CD4-positive, CD25-positive, alpha-beta regulatory T cell (primary cell): Measurements from ENCODE around the gene ANKRD6. TPM values are rescaled to one million over a fixed set of nuclear protein-coding genes. Genes with fewer than 3 reads are reported as not detected.

ENCODE experiments used
- ATAC-seq, 2 donors: fragments of 150-1000 bp; cut with Tn5 transposase; one replicate each; pipeline ENCODE4 v1.10.0; 2021; ENCODE audit warnings: low read depth in 2 of 2, moderate number of reproducible peaks in 2 of 2, moderate library complexity in 1 of 2
- DNase-seq, 3 donors: peaks; one replicate each; pipeline versions ENCODE4 v3.0.0 to v3.0.0-alpha.2; 2012 to 2022; ENCODE audit warnings: mixed read lengths in 1 of 3
- H3K27ac ChIP-seq: one replicate; pipeline ENCODE4 v1.7.0; 2013; ENCODE audit warnings: mild to moderate bottlenecking, low read length; ENCODE audit not compliant: insufficient read depth, poor library complexity, severe bottlenecking
- H3K27me3 ChIP-seq: one replicate; pipeline ENCODE4 v1.7.0; 2013; ENCODE audit warnings: low read length; ENCODE audit not compliant: control insufficient read depth, insufficient read depth
- H3K36me3 ChIP-seq: one replicate; pipeline ENCODE4 v1.7.0; 2013; ENCODE audit warnings: mild to moderate bottlenecking, low read length, moderate library complexity; ENCODE audit not compliant: control insufficient read depth, insufficient read depth
- H3K4me1 ChIP-seq: 2 replicates; pipeline ENCODE4 v1.7.0; 2013; ENCODE audit warnings: mild to moderate bottlenecking, low read length; ENCODE audit not compliant: insufficient read depth, control insufficient read depth, poor library complexity, severe bottlenecking
- H3K4me3 ChIP-seq: one replicate; pipeline ENCODE4 v1.7.0; 2013; ENCODE audit warnings: low read depth, mild to moderate bottlenecking, low read length, moderate library complexity
- H3K9me3 ChIP-seq, 2 experiments: 1 replicate in 1 of 2; 2 replicates in 1 of 2; pipeline ENCODE4 v1.7.0; 2013; ENCODE audit warnings: low read length in 2 of 2, mild to moderate bottlenecking in 1 of 2, moderate library complexity in 1 of 2; ENCODE audit not compliant: control insufficient read depth in 2 of 2
- H3K27ac Mint-ChIP-seq, 3 donors: one replicate each; pipeline ENCODE4 v1.8.0; 2020 to 2022; ENCODE audit warnings: mild to moderate bottlenecking in 3 of 3, mixed read lengths in 3 of 3, moderate library complexity in 2 of 3
- H3K27me3 Mint-ChIP-seq: one replicate; pipeline ENCODE4 v1.8.0; 2022; ENCODE audit warnings: mild to moderate bottlenecking, mixed read lengths
- H3K36me3 Mint-ChIP-seq: one replicate; pipeline ENCODE4 v1.8.0; 2020; ENCODE audit warnings: mixed read lengths
- H3K4me1 Mint-ChIP-seq, 4 donors: one replicate each; pipeline ENCODE4 v1.8.0; 2020 to 2022; ENCODE audit warnings: mixed read lengths in 4 of 4, mild to moderate bottlenecking in 1 of 4
- H3K4me3 Mint-ChIP-seq, 4 donors: one replicate each; pipeline ENCODE4 v1.8.0; 2020 to 2022; ENCODE audit warnings: mild to moderate bottlenecking in 4 of 4, mixed read lengths in 4 of 4, moderate library complexity in 3 of 4
- H3K9me3 Mint-ChIP-seq, 7 donors: one replicate each; pipeline ENCODE4 v1.8.0; 2020 to 2022; ENCODE audit warnings: mixed read lengths in 7 of 7, mild to moderate bottlenecking in 3 of 7, moderate library complexity in 2 of 7
- polyA plus RNA-seq, 4 donors: library from polyadenylated mRNA; unstranded; fragments of 300-500 nt; fragmentation: Illumina TruSeq; gene quantifications; one replicate each; pipeline ENCODE4 v1.2.3, GENCODE V29; 2021
- total RNA-seq: library from RNA; stranded (reverse); gene quantifications from one replicate; pipeline ENCODE4 v1.2.3, GENCODE V29; 2022

Gene ANKRD6
- total and polyA plus RNA-seq, 5 donors from 2014 or later: 0.54 to 6.0 (median 1.4) TPM

DNA sequence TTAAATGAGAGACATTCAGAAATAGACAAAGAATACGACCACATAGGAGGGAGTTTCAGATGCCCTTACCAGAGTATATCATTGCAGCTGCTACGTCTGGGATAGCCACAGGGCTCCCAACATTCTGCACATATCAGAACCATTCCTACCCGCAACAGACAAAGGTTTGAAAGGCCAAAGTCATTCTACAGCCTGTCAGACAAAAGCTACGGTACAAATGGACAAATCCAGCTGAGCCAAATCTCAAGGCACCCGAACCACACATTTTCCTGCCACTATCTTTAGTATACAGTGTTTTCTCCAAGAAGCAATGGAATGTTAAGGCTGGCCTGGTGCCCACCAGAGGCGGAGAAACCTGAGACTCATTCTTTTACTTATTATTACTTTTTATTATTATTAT lies 236.1 kb downstream of the ANKRD6 start:
- Histone ChIP-seq H3K27me3 (no peaks in the 10 kb centered on the region), H3K36me3 (peaks cover 82% of the 10 kb centered on the region), H3K4me3 (no peak overlapping the region), H3K4me1 (no peaks in the 10 kb centered on the region), H3K27ac (no peak overlapping the region), H3K9me3 (no peaks in the 10 kb centered on the region)
- DNase-seq: no peak
- Mint-ChIP-seq H3K9me3 (no peaks in the 10 kb centered on the region), H3K27me3 (no peaks in the 10 kb centered on the region), H3K36me3 (peaks cover 55% of the 10 kb centered on the region), H3K27ac (no peak overlapping the region), H3K4me3 (no peak overlapping the region), H3K4me1 (peaks cover 0 to 5% (median under 1%) of the 10 kb centered on the region in 4 donors)
- ATAC-seq: no peak

DNA sequence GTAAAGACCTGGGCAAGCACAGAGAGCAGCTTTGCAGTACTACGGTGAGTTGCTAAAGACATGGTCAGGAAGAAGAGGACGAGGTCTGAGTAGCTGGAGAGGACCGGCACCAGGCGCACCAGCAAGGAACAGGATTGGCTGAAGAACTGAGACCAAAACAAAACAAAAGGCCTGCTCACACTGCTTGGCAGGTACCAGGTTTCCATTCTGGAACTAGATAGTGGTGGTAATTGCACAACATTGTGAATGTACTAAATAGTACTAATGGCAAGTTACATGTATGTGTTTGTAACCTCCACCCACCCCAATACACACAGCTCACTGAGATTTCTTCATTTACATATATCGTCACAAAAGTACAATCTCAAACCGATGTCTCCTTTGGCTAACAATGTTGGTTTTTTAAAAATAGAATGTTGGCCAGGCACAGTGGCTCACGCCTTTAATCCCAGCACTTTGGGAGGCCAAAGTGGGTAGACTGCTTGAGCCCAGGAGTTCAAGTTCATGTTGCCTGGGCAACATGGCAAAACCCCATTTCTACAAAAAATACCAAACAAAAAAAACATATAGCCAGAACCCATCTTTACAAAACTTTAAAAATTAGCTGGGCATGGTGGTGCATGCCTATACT lies 238.1 kb downstream of the ANKRD6 start:
- Mint-ChIP-seq H3K4me1 (peaks cover 0 to 2% (median 0%) of the 10 kb centered on the region in 4 donors), H3K4me3 (no peak overlapping the region), H3K9me3 (no peaks in the 10 kb centered on the region), H3K27ac (no peak overlapping the region), H3K27me3 (no peaks in the 10 kb centered on the region), H3K36me3 (peaks cover 64% of the 10 kb centered on the region)
- no peak overlapping the region for H3K27ac ChIP-seq
- H3K36me3 ChIP-seq: peaks cover 88% of the 10 kb centered on the region
- ATAC-seq (no peak), DNase-seq (no peak)
- H3K9me3 ChIP-seq: no peaks in the 10 kb centered on the region
- H3K4me3 ChIP-seq: no peak overlapping the region
- no peaks in the 10 kb centered on the region for H3K27me3 ChIP-seq
- no peaks in the 10 kb centered on the region for H3K4me1 ChIP-seq

DNA sequence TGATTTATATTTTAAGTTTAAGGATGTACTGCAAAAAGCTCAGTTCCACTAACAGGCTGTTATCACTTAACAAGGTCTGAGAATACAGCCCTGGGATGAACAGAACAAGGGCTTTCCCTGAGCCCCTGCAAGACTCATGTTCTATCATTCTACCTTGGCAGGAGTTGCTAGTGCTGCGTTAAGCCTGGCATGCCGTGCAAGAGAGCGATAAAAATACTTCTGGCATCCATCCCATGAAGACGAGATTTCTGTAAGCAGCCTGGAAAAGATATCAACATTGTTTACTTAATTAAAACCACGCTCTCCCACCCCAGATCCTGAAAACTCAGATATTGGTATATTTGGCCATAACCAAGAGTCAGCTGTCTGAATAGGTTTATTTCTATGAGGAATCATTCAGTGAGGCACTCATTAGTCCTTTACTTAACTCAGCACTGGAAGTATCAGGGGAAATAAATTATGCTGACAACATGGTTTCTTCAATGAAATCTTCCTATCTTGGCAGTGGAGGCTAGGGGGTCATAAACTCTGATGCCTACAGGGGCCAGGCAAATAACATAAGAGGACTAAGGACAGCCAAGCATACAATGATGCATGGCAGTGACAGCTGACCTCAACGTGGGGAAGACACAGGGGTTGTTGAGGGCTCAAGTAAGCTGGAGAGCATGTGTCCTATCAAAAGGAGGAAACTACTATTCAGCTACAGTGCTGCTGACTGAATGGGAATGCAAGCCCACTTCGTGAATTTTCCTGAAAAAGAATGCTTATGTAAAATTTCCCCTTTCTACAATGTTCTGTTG lies 243.2 kb downstream of the ANKRD6 start:
- H3K27ac Mint-ChIP-seq: no peak overlapping the region
- H3K4me3 Mint-ChIP-seq: no peak overlapping the region
- H3K36me3 Mint-ChIP-seq: peaks cover 60% of the 10 kb centered on the region
- no peaks in the 10 kb centered on the region for H3K27me3 ChIP-seq
- peaks cover 0 to 4% (median 0%) of the 10 kb centered on the region in 4 donors for H3K4me1 Mint-ChIP-seq
- ATAC-seq (no peak), DNase-seq (no peak)
- no peaks in the 10 kb centered on the region for H3K9me3 ChIP-seq
- no peaks in the 10 kb centered on the region for H3K27me3 Mint-ChIP-seq
- H3K9me3 Mint-ChIP-seq: no peaks in the 10 kb centered on the region
- H3K4me1 ChIP-seq: no peaks in the 10 kb centered on the region
- H3K36me3 ChIP-seq: peaks cover 97% of the 10 kb centered on the region
- no peak overlapping the region for H3K4me3 ChIP-seq
- no peak overlapping the region for H3K27ac ChIP-seq

DNA sequence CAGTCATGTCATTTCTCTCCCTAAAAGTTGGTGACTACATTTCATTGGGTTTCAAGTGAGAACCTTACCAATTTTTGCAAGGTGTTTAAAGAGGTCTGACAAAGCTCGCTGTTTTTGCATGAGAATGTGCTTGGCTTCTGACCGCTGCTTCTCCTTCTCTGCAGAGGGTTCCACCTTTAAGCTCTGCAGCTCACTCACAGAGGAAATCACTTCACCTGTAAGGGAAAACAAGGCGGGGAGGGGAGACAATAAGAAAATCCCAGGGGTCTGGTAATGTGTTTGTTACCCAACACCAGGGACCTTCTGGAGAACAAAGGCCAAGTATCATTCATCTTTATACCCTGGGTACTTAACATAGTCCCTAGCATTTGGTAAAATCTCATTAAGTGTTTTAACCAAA lies 245.6 kb downstream of the ANKRD6 start:
- Histone ChIP-seq H3K36me3 (peaks cover 91% of the 10 kb centered on the region), H3K9me3 (no peaks in the 10 kb centered on the region), H3K27ac (no peak overlapping the region), H3K4me3 (no peak overlapping the region), H3K4me1 (no peaks in the 10 kb centered on the region), H3K27me3 (no peaks in the 10 kb centered on the region)
- H3K9me3 Mint-ChIP-seq: no peaks in the 10 kb centered on the region
- peaks cover 55% of the 10 kb centered on the region for H3K36me3 Mint-ChIP-seq
- ATAC-seq (no peak), DNase-seq (no peak)
- H3K4me3 Mint-ChIP-seq: no peak overlapping the region
- peaks cover 0 to 2% (median 0%) of the 10 kb centered on the region in 4 donors for H3K4me1 Mint-ChIP-seq
- no peak overlapping the region for H3K27ac Mint-ChIP-seq
- H3K27me3 Mint-ChIP-seq: no peaks in the 10 kb centered on the region

DNA sequence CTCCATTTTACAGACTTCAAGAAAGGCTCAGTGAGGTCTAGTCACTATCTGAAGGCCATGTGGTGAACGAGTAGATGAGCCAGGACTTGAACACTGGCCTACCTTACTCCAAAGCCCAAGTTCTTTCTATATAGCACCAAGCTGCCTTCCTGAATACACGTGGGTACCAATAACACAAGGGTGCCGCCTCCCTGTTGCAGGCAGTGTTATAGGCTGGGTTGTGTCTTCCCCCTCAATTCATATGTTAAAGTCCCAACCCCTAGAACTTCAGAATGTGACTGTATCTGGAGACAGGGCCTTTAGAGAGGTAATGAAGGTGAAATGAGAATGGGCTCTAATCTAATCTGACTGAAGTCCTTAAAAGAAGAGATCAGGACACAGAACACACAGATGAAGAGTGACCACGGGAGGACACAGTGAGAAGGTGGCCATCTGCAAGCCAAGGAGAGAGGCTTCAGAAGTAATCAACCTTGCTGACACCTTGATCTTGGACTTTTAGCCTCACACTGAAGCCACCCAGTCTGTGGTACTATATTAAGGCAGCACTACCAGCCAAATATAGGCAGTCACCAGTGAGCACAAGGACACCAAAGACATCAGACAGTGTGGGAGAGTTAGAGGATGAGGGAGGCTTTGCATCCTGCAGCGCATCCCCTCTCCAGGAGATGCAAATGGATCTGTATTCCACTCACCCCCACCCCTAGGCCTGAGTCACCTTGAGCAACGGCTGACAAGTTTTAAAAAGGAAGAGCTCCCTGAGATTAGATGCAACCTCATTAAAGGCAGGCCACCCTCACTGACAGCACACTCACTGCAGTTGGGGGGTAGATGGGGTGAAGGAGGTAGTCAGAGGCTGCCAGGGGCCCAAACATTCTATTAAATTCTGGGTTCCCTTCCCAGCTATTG lies 246.5 kb downstream of the ANKRD6 start:
- H3K27me3 Mint-ChIP-seq: no peaks in the 10 kb centered on the region
- no peak for DNase-seq
- Histone ChIP-seq H3K9me3 (no peaks in the 10 kb centered on the region), H3K36me3 (peaks cover 89% of the 10 kb centered on the region), H3K27me3 (no peaks in the 10 kb centered on the region), H3K4me1 (no peaks in the 10 kb centered on the region), H3K4me3 (no peak overlapping the region), H3K27ac (no peak overlapping the region)
- no peak for ATAC-seq
- H3K9me3 Mint-ChIP-seq: no peaks in the 10 kb centered on the region
- H3K4me3 Mint-ChIP-seq: no peak overlapping the region
- no peak overlapping the region for H3K27ac Mint-ChIP-seq
- peaks cover 57% of the 10 kb centered on the region for H3K36me3 Mint-ChIP-seq
- peaks cover 0 to 2% (median 0%) of the 10 kb centered on the region in 4 donors for H3K4me1 Mint-ChIP-seq

DNA sequence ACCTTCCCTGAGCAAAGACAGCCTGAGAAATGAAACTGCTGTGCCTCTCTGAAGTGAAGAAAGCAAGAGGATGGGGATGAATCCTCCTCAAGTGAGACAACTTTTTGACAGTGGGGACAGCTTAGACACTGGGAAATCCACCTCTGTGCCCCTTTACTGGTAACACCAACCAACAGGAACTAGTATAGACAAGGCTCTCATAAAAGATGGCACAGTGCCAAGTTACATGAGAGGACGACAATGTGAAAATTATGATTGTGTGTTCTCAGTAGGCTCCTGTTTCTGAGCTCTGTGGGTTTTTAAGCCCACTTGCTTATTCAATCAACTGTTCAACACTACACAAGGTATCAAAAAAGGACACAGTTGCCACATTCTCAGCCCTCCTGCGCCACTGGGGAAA lies 247.2 kb downstream of the ANKRD6 start:
- no peaks in the 10 kb centered on the region for H3K9me3 ChIP-seq
- no peak overlapping the region for H3K4me3 ChIP-seq
- DNase-seq (no peak), ATAC-seq (no peak)
- no peaks in the 10 kb centered on the region for H3K27me3 ChIP-seq
- no peak overlapping the region for H3K4me3 Mint-ChIP-seq
- H3K27ac Mint-ChIP-seq: no peak overlapping the region
- peaks cover 58% of the 10 kb centered on the region for H3K36me3 Mint-ChIP-seq
- peaks cover 0 to 2% (median 0%) of the 10 kb centered on the region in 4 donors for H3K4me1 Mint-ChIP-seq
- peaks cover 89% of the 10 kb centered on the region for H3K36me3 ChIP-seq
- no peaks in the 10 kb centered on the region for H3K4me1 ChIP-seq
- H3K27ac ChIP-seq: no peak overlapping the region
- no peaks in the 10 kb centered on the region for H3K9me3 Mint-ChIP-seq
- H3K27me3 Mint-ChIP-seq: no peaks in the 10 kb centered on the region

DNA sequence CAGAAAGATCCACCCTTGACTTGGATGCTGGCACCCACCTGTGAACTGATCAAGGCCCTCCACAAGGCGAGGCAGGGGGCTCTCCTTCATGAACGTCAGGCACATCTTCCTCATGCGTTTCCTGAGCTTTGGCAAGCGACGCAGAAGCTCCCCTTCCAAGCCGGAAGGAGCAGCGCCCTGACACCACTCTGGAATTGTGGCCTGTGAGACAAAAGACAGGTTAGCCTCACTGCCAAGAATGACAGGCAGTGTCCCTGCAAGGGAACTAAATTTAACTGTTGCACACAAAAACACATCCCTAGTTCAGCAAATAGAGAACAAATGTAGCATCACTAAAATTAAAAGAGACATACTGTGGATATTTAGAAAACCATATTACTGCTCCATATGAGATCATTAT lies 247.6 kb downstream of the ANKRD6 start:
- H3K36me3 Mint-ChIP-seq: peaks cover 58% of the 10 kb centered on the region
- Histone ChIP-seq H3K4me1 (no peaks in the 10 kb centered on the region), H3K27ac (no peak overlapping the region), H3K4me3 (no peak overlapping the region), H3K27me3 (no peaks in the 10 kb centered on the region), H3K36me3 (peaks cover 89% of the 10 kb centered on the region), H3K9me3 (no peaks in the 10 kb centered on the region)
- no peak for DNase-seq
- H3K27ac Mint-ChIP-seq: no peak overlapping the region
- H3K27me3 Mint-ChIP-seq: no peaks in the 10 kb centered on the region
- H3K4me3 Mint-ChIP-seq: no peak overlapping the region
- ATAC-seq: no peak
- peaks cover 0 to 2% (median 0%) of the 10 kb centered on the region in 4 donors for H3K4me1 Mint-ChIP-seq
- H3K9me3 Mint-ChIP-seq: no peaks in the 10 kb centered on the region
